Activated naive CD4-positive, alpha-beta T cell treated with anti-CD3 and anti-CD28 coated beads, Interleukin-2, amount 10 ng/mL, durations not matched to agents 7 days and 5 days (primary cell): Measurements from ENCODE around the gene OR10H4.
"Not testable (repeated sequence)": the region's sequence is repeated elsewhere in the genome, so short reads cannot be mapped to it uniquely, and the experiment has no call there.

Experiments
- CTCF ChIA-PET: fragments of 350-600 bp; sonication (Branson Sonifier 250); formaldehyde crosslinking; loops from one replicate; lab custom pipeline; 2021; ENCODE audit warnings: antibody characterized with exemption; lab: Charles Lee
- DNase-seq: peaks from one replicate; pipeline ENCODE4 v3.0.0-alpha.2; 2020
- H3K27ac Mint-ChIP-seq: one replicate; pipeline ENCODE4 v1.8.0; 2021; ENCODE audit warnings: mild to moderate bottlenecking, moderate library complexity, mixed read lengths
- H3K27me3 Mint-ChIP-seq: one replicate; pipeline ENCODE4 v1.8.0; 2021; ENCODE audit warnings: mild to moderate bottlenecking, mixed read lengths
- H3K36me3 Mint-ChIP-seq: one replicate; pipeline ENCODE4 v1.8.0; 2021; ENCODE audit warnings: mixed read lengths
- H3K4me1 Mint-ChIP-seq: one replicate; pipeline ENCODE4 v1.8.0; 2021; ENCODE audit warnings: mixed read lengths
- H3K4me3 Mint-ChIP-seq: one replicate; pipeline ENCODE4 v1.8.0; 2021; ENCODE audit warnings: mild to moderate bottlenecking, moderate library complexity, mixed read lengths
- H3K9me3 Mint-ChIP-seq: one replicate; pipeline ENCODE4 v1.8.0; 2021; ENCODE audit warnings: mixed read lengths

The OR10H4 gene

GRCh38 chr19:15974856-15975255, 26.0 kb downstream of the OR10H4 start:
- Mint-ChIP-seq H3K4me1 (no peaks in the 10 kb centered on the region), H3K36me3 (no peaks in the 10 kb centered on the region), H3K9me3 (no peaks in the 10 kb centered on the region), H3K27me3 (peaks cover 13% of the 10 kb centered on the region), H3K4me3 (no peak overlapping the region), H3K27ac (no peak overlapping the region)
- no peak for DNase-seq
- CTCF ChIA-PET: no interaction called here

- Mint-ChIP-seq H3K27me3 (peaks cover 16% of the 10 kb centered on the region), H3K9me3 (no peaks in the 10 kb centered on the region), H3K4me1 (no peaks in the 10 kb centered on the region), H3K36me3 (no peaks in the 10 kb centered on the region), H3K4me3 (no peak overlapping the region), H3K27ac (no peak overlapping the region)
- no peak for DNase-seq
- CTCF ChIA-PET: no interaction called here
These were observed 28.3 kb downstream of the OR10H4 start for GRCh38 chr19:15976836-15977689.

- H3K27ac Mint-ChIP-seq: no peak overlapping the region
- no peaks in the 10 kb centered on the region for H3K36me3 Mint-ChIP-seq
- no peak overlapping the region for H3K4me3 Mint-ChIP-seq
- peaks cover under 1% of the 10 kb centered on the region for H3K9me3 Mint-ChIP-seq
- CTCF ChIA-PET: no interaction called here
- no peaks in the 10 kb centered on the region for H3K4me1 Mint-ChIP-seq
- DNase-seq: no peak
- H3K27me3 Mint-ChIP-seq: peaks cover 14% of the 10 kb centered on the region
These were observed 28.9 kb downstream of the OR10H4 start for GRCh38 chr19:15977690-15978089.

GRCh38 chr19:15979293-15979692, 30.5 kb downstream of the OR10H4 start:
- Mint-ChIP-seq H3K4me3 (no peak overlapping the region), H3K36me3 (no peaks in the 10 kb centered on the region), H3K4me1 (no peaks in the 10 kb centered on the region), H3K27me3 (peaks cover 21% of the 10 kb centered on the region), H3K9me3 (peaks cover 4% of the 10 kb centered on the region), H3K27ac (no peak overlapping the region)
- DNase-seq: no peak
- CTCF ChIA-PET: no interaction called here

GRCh38 chr19:15985831-15986230, 37.0 kb downstream of the OR10H4 start:
- H3K27ac Mint-ChIP-seq, H3K36me3 Mint-ChIP-seq, H3K9me3 Mint-ChIP-seq, H3K4me3 Mint-ChIP-seq, DNase-seq, CTCF ChIA-PET: not testable (repeated sequence)
- peaks cover 14% of the 10 kb centered on the region for H3K4me1 Mint-ChIP-seq
- H3K27me3 Mint-ChIP-seq: peaks cover 21% of the 10 kb centered on the region

GRCh38 chr19:15986701-15987100, 37.9 kb downstream of the OR10H4 start:
- Mint-ChIP-seq H3K27ac (no peak overlapping the region), H3K4me3 (no peak overlapping the region), H3K27me3 (peaks cover 21% of the 10 kb centered on the region), H3K36me3 (no peaks in the 10 kb centered on the region), H3K9me3 (peaks cover 4% of the 10 kb centered on the region), H3K4me1 (peaks cover 14% of the 10 kb centered on the region)
- no peak for DNase-seq
- CTCF ChIA-PET: interaction anchor here (0.6 kb wide), 1 partner anchor 9 kb away, joined by 3 read pairs; no protein-coding TSS in a partner anchor

GRCh38 chr19:15989889-15990288, 41.1 kb downstream of the OR10H4 start:
- CTCF ChIA-PET: no interaction called here
- DNase-seq: no peak
- Mint-ChIP-seq H3K4me3 (no peak overlapping the region), H3K9me3 (no peaks in the 10 kb centered on the region), H3K4me1 (peaks cover 14% of the 10 kb centered on the region), H3K36me3 (no peaks in the 10 kb centered on the region), H3K27ac (no peak overlapping the region), H3K27me3 (peaks cover 20% of the 10 kb centered on the region)

GRCh38 chr19:15991602-15992001, 42.8 kb downstream of the OR10H4 start:
- H3K4me1 Mint-ChIP-seq: peaks cover 9% of the 10 kb centered on the region
- peaks cover 2% of the 10 kb centered on the region for H3K9me3 Mint-ChIP-seq
- H3K4me3 Mint-ChIP-seq: no peak overlapping the region
- no peaks in the 10 kb centered on the region for H3K36me3 Mint-ChIP-seq
- peaks cover 20% of the 10 kb centered on the region for H3K27me3 Mint-ChIP-seq
- CTCF ChIA-PET: no interaction called here
- no peak for DNase-seq
- H3K27ac Mint-ChIP-seq: no peak overlapping the region

- Mint-ChIP-seq H3K27me3 (peaks cover 20% of the 10 kb centered on the region), H3K36me3 (no peaks in the 10 kb centered on the region), H3K27ac (no peak overlapping the region), H3K4me1 (peaks cover 8% of the 10 kb centered on the region), H3K4me3 (no peak overlapping the region), H3K9me3 (peaks cover 2% of the 10 kb centered on the region)
- CTCF ChIA-PET: no interaction called here
- no peak for DNase-seq
These were observed 43.2 kb downstream of the OR10H4 start for GRCh38 chr19:15992014-15992413.

GRCh38 chr19:15995536-15995935, 46.7 kb downstream of the OR10H4 start:
- Mint-ChIP-seq H3K9me3 (peaks cover 2% of the 10 kb centered on the region), H3K4me1 (peaks cover 3% of the 10 kb centered on the region), H3K27ac (no peak overlapping the region), H3K4me3 (no peak overlapping the region), H3K27me3 (peaks cover 10% of the 10 kb centered on the region), H3K36me3 (no peaks in the 10 kb centered on the region)
- CTCF ChIA-PET: interaction anchor here (0.6 kb wide), 1 partner anchor 9 kb away, joined by 3 read pairs; no protein-coding TSS in a partner anchor
- DNase-seq: no peak

GRCh38 chr19:15998166-15998565, 49.4 kb downstream of the OR10H4 start:
- CTCF ChIA-PET: no interaction called here
- peaks cover 27% of the 10 kb centered on the region for H3K4me1 Mint-ChIP-seq
- H3K9me3 Mint-ChIP-seq: peaks cover 2% of the 10 kb centered on the region
- DNase-seq: no peak
- H3K36me3 Mint-ChIP-seq: no peaks in the 10 kb centered on the region
- H3K27me3 Mint-ChIP-seq: peaks cover 10% of the 10 kb centered on the region
- no peak overlapping the region for H3K27ac Mint-ChIP-seq
- no peak overlapping the region for H3K4me3 Mint-ChIP-seq
